ENCODE results near the gene UCK2.

The UCK2 gene

GRCh38 chr1:165833358-165833757 is 5.9 kb downstream of the UCK2 start:
- DNase-seq (ENCODE audit: low read depth in 2 of 2, low spot score in 1 of 2), result no peak

- DNase-seq (ENCODE audit: low read depth in 2 of 2, low spot score in 1 of 2), result no peak
Observed at GRCh38 chr1:165834229-165834628, 6.8 kb downstream of the UCK2 start.

- DNase-seq (ENCODE audit: low read depth in 2 of 2, low spot score in 1 of 2), result no peak
Observed at GRCh38 chr1:165834881-165835280, 7.5 kb downstream of the UCK2 start.

GRCh38 chr1:165836664-165837482 is 9.5 kb downstream of the UCK2 start:
- DNase-seq (ENCODE audit: low read depth in 2 of 2, low spot score in 1 of 2), result no peak

GRCh38 chr1:165837838-165838364 is 10.5 kb downstream of the UCK2 start:
- no peak for DNase-seq (ENCODE audit: low read depth in 2 of 2, low spot score in 1 of 2)

- DNase-seq (ENCODE audit: low read depth in 2 of 2, low spot score in 1 of 2), result no peak
Observed at GRCh38 chr1:165840423-165840822, 13.0 kb downstream of the UCK2 start.

- no peak for DNase-seq (ENCODE audit: low read depth in 2 of 2, low spot score in 1 of 2)
Observed at GRCh38 chr1:165841582-165842017, 14.2 kb downstream of the UCK2 start.

GRCh38 chr1:165842023-165842670 is 14.7 kb downstream of the UCK2 start:
- DNase-seq (ENCODE audit: low read depth in 2 of 2, low spot score in 1 of 2), result no peak

- DNase-seq (ENCODE audit: low read depth in 2 of 2, low spot score in 1 of 2), result no peak
Observed at GRCh38 chr1:165842671-165843129, 15.3 kb downstream of the UCK2 start.

- DNase-seq (ENCODE audit: low read depth in 2 of 2, low spot score in 1 of 2), result no peak
Observed at GRCh38 chr1:165843304-165843703, 15.9 kb downstream of the UCK2 start.

- DNase-seq (ENCODE audit: low read depth in 2 of 2, low spot score in 1 of 2), result no peak
Observed at GRCh38 chr1:165844114-165844798, 16.8 kb downstream of the UCK2 start.

GRCh38 chr1:165844933-165845332 is 17.5 kb downstream of the UCK2 start:
- DNase-seq (ENCODE audit: low read depth in 2 of 2, low spot score in 1 of 2), result no peak

GRCh38 chr1:165845569-165845968 is 18.2 kb downstream of the UCK2 start:
- DNase-seq (ENCODE audit: low read depth in 2 of 2, low spot score in 1 of 2), result no peak

- DNase-seq (ENCODE audit: low read depth in 2 of 2, low spot score in 1 of 2), result no peak
Observed at GRCh38 chr1:165845992-165846748, 18.8 kb downstream of the UCK2 start.

- no peak for DNase-seq (ENCODE audit: low read depth in 2 of 2, low spot score in 1 of 2)
Observed at GRCh38 chr1:165847486-165847885, 20.1 kb downstream of the UCK2 start.

- no peak for DNase-seq (ENCODE audit: low read depth in 2 of 2, low spot score in 1 of 2)
Observed at GRCh38 chr1:165849353-165850133, 22.1 kb downstream of the UCK2 start.

GRCh38 chr1:165851034-165851658 is 23.7 kb downstream of the UCK2 start:
- no peak for DNase-seq (ENCODE audit: low read depth in 2 of 2, low spot score in 1 of 2)

GRCh38 chr1:165852871-165853270 is 25.5 kb downstream of the UCK2 start:
- DNase-seq (ENCODE audit: low read depth in 2 of 2, low spot score in 1 of 2), result no peak

- no peak for DNase-seq (ENCODE audit: low read depth in 2 of 2, low spot score in 1 of 2)
Observed at GRCh38 chr1:165853528-165854075, 26.2 kb downstream of the UCK2 start.

Measured in stimulated activated CD8-positive, alpha-beta memory T cell treated with anti-CD3 and anti-CD28 coated beads, Interleukin-4, amount 100 ng/mL, for 4 hours (primary cell).